Activated T-cell treated with anti-CD3 and anti-CD28 coated beads, Interleukin-2, amount 50 U/mL, for 4 hours (primary cell): Measurements from ENCODE around the gene BMPR1A. TPM values are rescaled to one million over a fixed set of nuclear protein-coding genes. Genes with fewer than 3 reads are reported as not detected.

Experiments
- ATAC-seq, 2 donors: fragments of 200-7000 bp; cut with Tn5 transposase; one replicate each; pipeline ENCODE4 v1.10.0; 2021
- DNase-seq: peaks from one replicate; pipeline ENCODE4 v3.0.0-alpha.2; 2020
- H3K27me3 Mint-ChIP-seq: one replicate; pipeline ENCODE4 v1.8.0; 2021; ENCODE audit warnings: low read depth, mixed read lengths
- H3K36me3 Mint-ChIP-seq: one replicate; pipeline ENCODE4 v1.8.0; 2022; ENCODE audit warnings: mixed read lengths; ENCODE audit not compliant: insufficient read depth
- H3K4me1 Mint-ChIP-seq: one replicate; pipeline ENCODE4 v1.8.0; 2021; ENCODE audit warnings: low read depth, mixed read lengths
- H3K4me3 Mint-ChIP-seq: one replicate; pipeline ENCODE4 v1.8.0; 2021; ENCODE audit warnings: mild to moderate bottlenecking, moderate library complexity, mixed read lengths
- H3K9me3 Mint-ChIP-seq: one replicate; pipeline ENCODE4 v1.8.0; 2021; ENCODE audit warnings: mixed read lengths
- total RNA-seq, 3 donors: library from RNA; stranded (reverse); gene quantifications; one replicate each; pipeline ENCODE4 v1.2.1, GENCODE V29; 2021

BMPR1A gene
- total RNA-seq, 3 donors from 2014 or later = 6.0 to 8.5 (median 7.6) TPM

- Mint-ChIP-seq H3K36me3 (no peaks in the 10 kb centered on the region), H3K9me3 (no peaks in the 10 kb centered on the region), H3K4me1 (peaks cover 4% of the 10 kb centered on the region), H3K4me3 (no peak overlapping the region), H3K27me3 (no peaks in the 10 kb centered on the region)
- DNase-seq (no peak), ATAC-seq (no peak)
Measured at GRCh38 chr10:86793696-86794095, 37.3 kb downstream of the BMPR1A start.

DNA sequence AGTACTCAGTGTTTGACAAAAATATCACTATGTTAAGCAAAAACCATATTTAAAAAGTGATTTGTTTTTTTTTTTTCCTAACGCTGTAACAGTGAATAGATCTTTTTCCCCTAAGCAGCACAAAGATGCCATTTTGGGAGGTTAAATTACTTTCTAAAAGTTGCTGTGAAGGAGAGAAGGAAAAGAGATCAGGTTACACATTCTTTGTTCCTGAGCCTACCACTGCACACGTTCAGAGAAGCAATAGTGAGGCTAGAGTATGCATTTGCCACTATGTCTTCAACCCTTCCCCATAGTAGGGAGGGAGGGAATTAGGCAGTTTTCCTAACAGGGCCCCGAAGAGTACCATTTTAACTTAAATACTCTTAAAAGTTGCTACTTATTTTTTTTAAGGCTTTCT is 38.9 kb downstream of the BMPR1A start:
- Mint-ChIP-seq H3K36me3 (no peaks in the 10 kb centered on the region), H3K4me3 (no peak overlapping the region)
- DNase-seq = no peak

GRCh38 chr10:86798025-86798424 is 41.6 kb downstream of the BMPR1A start:
- Mint-ChIP-seq H3K4me3 (no peak overlapping the region), H3K27me3 (no peaks in the 10 kb centered on the region), H3K4me1 (peaks cover 14% of the 10 kb centered on the region), H3K9me3 (no peaks in the 10 kb centered on the region), H3K36me3 (peaks cover 3% of the 10 kb centered on the region)
- DNase-seq = no peak
- no peak for ATAC-seq

More for the DNA sequence above, 38.9 kb downstream of the BMPR1A start:
- Mint-ChIP-seq H3K27me3 (no peaks in the 10 kb centered on the region), H3K4me1 (peaks cover 14% of the 10 kb centered on the region), H3K9me3 (no peaks in the 10 kb centered on the region)
- ATAC-seq = no peak

- no peak for DNase-seq
- Mint-ChIP-seq H3K4me3 (no peak overlapping the region), H3K4me1 (peaks cover 14% of the 10 kb centered on the region), H3K27me3 (no peaks in the 10 kb centered on the region), H3K36me3 (peaks cover 3% of the 10 kb centered on the region), H3K9me3 (no peaks in the 10 kb centered on the region)
- no peak for ATAC-seq
Measured at GRCh38 chr10:86798611-86799010, 42.2 kb downstream of the BMPR1A start.

DNA sequence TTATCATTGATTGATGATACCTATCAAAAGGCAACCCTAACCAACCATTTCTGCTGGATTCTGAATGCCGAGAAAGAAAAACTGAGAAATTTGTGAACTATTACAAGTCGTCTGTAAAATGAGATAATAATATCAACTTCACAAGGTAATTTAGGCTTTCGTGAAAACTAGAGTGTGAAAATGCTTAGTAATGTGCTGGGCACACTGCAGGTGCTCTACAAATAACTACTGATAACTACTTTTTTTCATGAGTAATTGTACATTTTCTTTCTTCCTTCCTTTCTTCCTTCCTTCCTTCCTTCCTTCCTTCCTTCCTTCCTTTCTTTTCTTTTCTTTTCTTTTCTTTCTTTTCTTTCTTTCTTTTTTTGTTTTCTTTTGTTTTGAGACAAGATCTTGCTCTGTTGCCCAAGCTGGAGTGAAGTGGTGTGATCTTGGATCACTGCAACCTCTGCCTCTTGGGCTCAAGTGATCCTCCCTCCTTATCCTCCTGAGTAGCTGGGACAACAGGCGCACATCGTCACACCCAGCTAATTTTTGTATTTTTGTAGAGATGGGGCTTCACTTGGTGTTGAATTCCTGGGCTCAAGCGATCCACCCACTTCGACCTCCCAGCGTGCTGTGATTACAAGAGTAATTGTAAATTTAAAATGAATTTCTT is 42.9 kb downstream of the BMPR1A start:
- H3K4me1 Mint-ChIP-seq = peaks cover 14% of the 10 kb centered on the region
- H3K9me3 Mint-ChIP-seq = no peaks in the 10 kb centered on the region
- H3K36me3 Mint-ChIP-seq = peaks cover 3% of the 10 kb centered on the region
- ATAC-seq (no peak), DNase-seq (no peak)
- no peak overlapping the region for H3K4me3 Mint-ChIP-seq
- no peaks in the 10 kb centered on the region for H3K27me3 Mint-ChIP-seq

GRCh38 chr10:86801995-86802394 is 45.6 kb downstream of the BMPR1A start:
- H3K27me3 Mint-ChIP-seq = no peaks in the 10 kb centered on the region
- ATAC-seq (no peak), DNase-seq (no peak)
- H3K4me1 Mint-ChIP-seq = peaks cover 14% of the 10 kb centered on the region
- H3K9me3 Mint-ChIP-seq = no peaks in the 10 kb centered on the region
- peaks cover 3% of the 10 kb centered on the region for H3K36me3 Mint-ChIP-seq
- no peak overlapping the region for H3K4me3 Mint-ChIP-seq

GRCh38 chr10:86802473-86803108 is 46.2 kb downstream of the BMPR1A start:
- Mint-ChIP-seq H3K27me3 (no peaks in the 10 kb centered on the region), H3K4me3 (no peak overlapping the region), H3K36me3 (peaks cover 3% of the 10 kb centered on the region), H3K9me3 (no peaks in the 10 kb centered on the region), H3K4me1 (peaks cover 14% of the 10 kb centered on the region)
- DNase-seq = no peak
- no peak for ATAC-seq

DNA sequence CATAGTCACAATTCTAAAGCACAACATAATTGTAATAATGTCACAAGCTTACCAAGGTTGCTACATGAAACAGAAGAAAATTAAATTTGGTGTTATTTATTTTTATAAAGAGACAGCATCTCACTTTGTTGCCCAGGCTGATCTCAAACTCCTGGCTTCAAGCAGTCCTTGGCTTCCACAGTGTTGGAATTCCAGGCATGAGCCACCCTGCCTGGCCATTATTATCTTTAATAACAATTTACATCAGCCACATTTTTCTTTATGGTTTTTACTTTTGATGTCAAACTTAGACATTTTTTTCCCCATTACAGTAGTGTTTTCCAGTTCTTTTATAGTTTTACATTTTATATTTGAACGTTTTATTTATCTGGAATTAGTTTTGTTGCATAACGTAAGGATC is 46.7 kb downstream of the BMPR1A start:
- ATAC-seq (no peak), DNase-seq (no peak)
- no peaks in the 10 kb centered on the region for H3K27me3 Mint-ChIP-seq
- H3K4me3 Mint-ChIP-seq = no peak overlapping the region
- peaks cover 3% of the 10 kb centered on the region for H3K36me3 Mint-ChIP-seq
- peaks cover 13% of the 10 kb centered on the region for H3K4me1 Mint-ChIP-seq
- H3K9me3 Mint-ChIP-seq = no peaks in the 10 kb centered on the region

- ATAC-seq (no peak), DNase-seq (no peak)
- Mint-ChIP-seq H3K27me3 (no peaks in the 10 kb centered on the region), H3K4me3 (no peak overlapping the region), H3K4me1 (peaks cover under 1% of the 10 kb centered on the region), H3K9me3 (no peaks in the 10 kb centered on the region), H3K36me3 (peaks cover 5% of the 10 kb centered on the region)
Measured at GRCh38 chr10:86804805-86805204, 48.4 kb downstream of the BMPR1A start.

DNA sequence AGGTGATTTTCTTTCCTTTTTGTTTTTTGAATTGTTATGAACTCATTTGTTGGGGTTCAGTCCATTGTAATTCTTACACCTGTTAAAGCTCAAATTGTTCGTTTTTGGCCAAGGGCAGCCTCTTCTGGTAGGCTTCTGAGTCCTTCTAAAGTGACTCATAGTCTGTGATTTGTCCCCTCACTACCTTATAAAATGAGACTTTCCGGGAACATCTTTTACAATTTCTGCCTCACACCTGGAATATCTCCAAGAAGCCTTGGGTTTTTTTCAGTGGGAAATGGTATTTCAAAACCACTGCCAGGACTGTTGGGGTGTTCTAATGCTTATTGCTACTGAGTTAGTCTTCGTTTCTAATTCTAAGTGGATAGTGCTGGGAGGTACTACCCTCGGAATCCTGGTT is 56.7 kb downstream of the BMPR1A start:
- no peak overlapping the region for H3K4me3 Mint-ChIP-seq
- H3K9me3 Mint-ChIP-seq = no peaks in the 10 kb centered on the region
- H3K27me3 Mint-ChIP-seq = no peaks in the 10 kb centered on the region
- ATAC-seq = no peak
- peaks cover 2% of the 10 kb centered on the region for H3K4me1 Mint-ChIP-seq
- DNase-seq = no peak
- peaks cover 8% of the 10 kb centered on the region for H3K36me3 Mint-ChIP-seq

DNA sequence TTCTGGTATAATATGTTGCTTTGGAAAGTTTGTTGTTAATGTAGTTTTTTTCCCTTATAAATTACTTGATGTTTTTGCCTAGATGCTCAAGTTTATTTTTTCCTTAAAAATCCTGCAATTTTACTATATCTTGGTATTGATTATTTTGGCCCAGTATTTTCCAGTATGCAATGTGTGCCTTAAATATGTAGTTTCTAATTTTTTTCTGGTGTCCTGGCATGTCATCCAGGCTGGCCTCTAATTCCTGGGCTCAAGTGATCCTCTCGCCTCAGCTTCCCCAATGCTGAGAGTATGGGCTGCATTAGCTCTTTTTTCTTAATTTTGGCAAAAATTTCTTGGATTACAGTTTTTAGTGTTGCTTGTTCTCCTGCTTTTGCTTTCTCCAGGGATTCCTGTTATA is 57.6 kb downstream of the BMPR1A start:
- no peak overlapping the region for H3K4me3 Mint-ChIP-seq
- H3K36me3 Mint-ChIP-seq = peaks cover 8% of the 10 kb centered on the region
- ATAC-seq (no peak), DNase-seq (no peak)
- no peaks in the 10 kb centered on the region for H3K27me3 Mint-ChIP-seq
- no peaks in the 10 kb centered on the region for H3K9me3 Mint-ChIP-seq
- H3K4me1 Mint-ChIP-seq = peaks cover 2% of the 10 kb centered on the region

GRCh38 chr10:86815035-86815617 is 58.7 kb downstream of the BMPR1A start:
- Mint-ChIP-seq H3K27me3 (no peaks in the 10 kb centered on the region), H3K9me3 (no peaks in the 10 kb centered on the region), H3K4me3 (no peak overlapping the region), H3K36me3 (peaks cover 5% of the 10 kb centered on the region), H3K4me1 (peaks cover 2% of the 10 kb centered on the region)
- DNase-seq (no peak), ATAC-seq (no peak)

GRCh38 chr10:86815640-86816039 is 59.2 kb downstream of the BMPR1A start:
- Mint-ChIP-seq H3K4me3 (no peak overlapping the region), H3K36me3 (peaks cover 5% of the 10 kb centered on the region), H3K4me1 (peaks cover 2% of the 10 kb centered on the region), H3K9me3 (no peaks in the 10 kb centered on the region), H3K27me3 (no peaks in the 10 kb centered on the region)
- no peak for ATAC-seq
- no peak for DNase-seq

GRCh38 chr10:86817246-86817645 is 60.8 kb downstream of the BMPR1A start:
- Mint-ChIP-seq H3K36me3 (peaks cover 2% of the 10 kb centered on the region), H3K9me3 (no peaks in the 10 kb centered on the region), H3K4me3 (no peak overlapping the region), H3K27me3 (no peaks in the 10 kb centered on the region), H3K4me1 (no peaks in the 10 kb centered on the region)
- ATAC-seq (no peak), DNase-seq (no peak)

- no peaks in the 10 kb centered on the region for H3K9me3 Mint-ChIP-seq
- ATAC-seq (no peak), DNase-seq (no peak)
- no peak overlapping the region for H3K4me3 Mint-ChIP-seq
- H3K27me3 Mint-ChIP-seq = no peaks in the 10 kb centered on the region
- peaks cover 2% of the 10 kb centered on the region for H3K36me3 Mint-ChIP-seq
- peaks cover 2% of the 10 kb centered on the region for H3K4me1 Mint-ChIP-seq
Measured at GRCh38 chr10:86819567-86819966, 63.1 kb downstream of the BMPR1A start.
